SW 1271 (cell line): ENCODE measurements around the gene FAAH2.
"Not testable (repeated sequence)": the region's sequence is repeated elsewhere in the genome, so short reads cannot be mapped to it uniquely, and the experiment has no call there.

Source experiments
- DNase-seq, 2 experiments: peaks; one replicate each; lab custom pipeline; 2025; lab: John Stamatoyannopoulos, UW

FAAH2 gene

DNA sequence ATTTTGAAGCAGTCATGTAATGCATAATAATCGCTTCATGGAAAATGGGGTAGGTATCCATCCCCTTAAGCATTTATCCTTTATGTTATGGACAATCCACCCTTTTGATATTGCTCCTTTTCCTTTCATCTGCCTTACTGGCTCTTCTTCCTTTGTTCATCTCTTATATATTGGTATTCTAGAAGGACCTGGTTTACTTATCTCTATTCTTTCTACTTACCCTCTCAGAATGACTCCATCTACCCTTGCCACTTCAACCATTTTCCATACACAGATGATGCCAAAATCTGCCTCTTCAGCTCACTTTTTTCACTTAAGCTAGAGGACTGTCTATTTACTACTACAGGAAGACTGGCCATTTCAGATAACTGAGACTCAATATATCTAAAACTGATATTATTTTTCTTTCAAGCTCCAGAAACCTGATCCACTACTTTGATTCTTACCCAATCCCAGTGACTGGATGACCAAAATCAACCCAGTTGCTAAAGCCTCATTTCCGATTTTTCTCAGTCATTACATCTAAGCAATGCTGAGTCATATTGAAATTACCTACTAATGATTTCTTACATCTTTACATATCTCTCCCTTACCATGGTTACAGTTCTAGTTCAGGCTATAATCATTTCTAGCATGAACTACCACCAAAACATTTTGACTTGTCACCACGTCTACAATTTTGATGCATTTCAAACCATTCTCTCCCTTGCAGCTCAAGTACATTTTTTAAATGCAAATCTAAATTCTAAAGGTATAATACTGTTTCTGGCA, 93.7 kb downstream of the FAAH2 start:
- no peak for DNase-seq

- DNase-seq, result not testable (repeated sequence)
Observed at GRCh38 chrX:57394162-57394561, 107.7 kb downstream of the FAAH2 start.

- DNase-seq, result not testable (repeated sequence)
Observed at GRCh38 chrX:57403191-57403590, 116.7 kb downstream of the FAAH2 start.

- DNase-seq, result no peak
Observed at GRCh38 chrX:57406149-57406548, 119.6 kb downstream of the FAAH2 start.

DNA sequence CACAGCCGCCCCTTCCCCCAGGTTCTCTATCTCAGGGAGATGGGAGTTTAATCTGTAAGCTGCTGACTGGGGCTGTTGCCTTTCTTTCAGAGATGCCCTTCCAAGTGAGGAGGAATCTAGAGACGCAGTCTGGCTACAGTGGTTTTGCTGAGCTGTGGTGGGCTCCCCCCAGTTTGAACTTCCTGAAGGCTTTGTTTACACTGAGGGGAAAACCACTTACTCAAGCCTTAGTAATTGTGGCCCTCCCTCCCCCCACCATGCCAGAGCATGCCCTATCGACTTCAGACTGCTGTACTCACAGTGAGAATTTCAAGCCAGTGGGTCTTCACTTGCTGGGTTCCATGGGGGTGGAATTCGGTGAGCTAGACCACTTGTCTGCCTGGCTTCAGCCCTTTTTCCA, 131.3 kb downstream of the FAAH2 start:
- DNase-seq, result no peak

DNA sequence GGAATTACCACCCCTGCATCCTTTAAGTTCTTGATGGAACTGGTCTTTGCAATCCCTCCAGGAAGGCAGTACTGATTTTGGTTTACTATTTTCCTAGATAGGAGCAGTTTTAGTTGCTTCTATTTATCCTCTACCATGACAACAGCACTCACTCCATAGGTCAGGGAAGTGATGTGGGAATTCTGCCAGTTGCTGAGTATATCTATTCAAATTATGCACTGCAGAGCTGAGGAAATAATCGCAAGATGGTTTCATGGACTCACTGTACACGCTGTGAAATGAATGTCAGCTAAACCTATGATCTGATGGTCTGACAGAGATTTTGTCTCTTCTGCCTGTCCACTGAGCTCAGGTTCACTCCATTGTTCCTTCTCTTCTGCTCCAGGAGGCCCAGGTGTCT, 135.8 kb downstream of the FAAH2 start:
- no peak for DNase-seq

DNA sequence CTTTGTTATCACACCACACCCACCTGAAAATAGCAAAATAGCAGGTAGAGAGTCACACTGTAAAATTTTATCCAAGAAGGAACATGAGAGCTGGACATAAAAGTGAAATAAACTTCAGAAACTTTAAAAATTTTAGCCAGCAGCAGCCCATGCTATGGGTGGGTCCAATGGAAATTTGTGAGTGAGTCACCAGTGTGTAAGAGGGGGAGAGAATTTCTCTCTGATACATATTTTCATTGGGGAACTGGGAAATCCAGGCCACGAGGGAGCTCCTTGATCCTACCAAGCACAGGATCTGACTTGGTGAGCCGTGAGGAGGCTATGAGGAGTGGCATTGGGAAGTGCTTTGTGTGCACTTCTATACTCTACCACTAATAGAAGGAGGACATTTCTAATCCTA, 136.3 kb downstream of the FAAH2 start:
- DNase-seq, result no peak

DNA sequence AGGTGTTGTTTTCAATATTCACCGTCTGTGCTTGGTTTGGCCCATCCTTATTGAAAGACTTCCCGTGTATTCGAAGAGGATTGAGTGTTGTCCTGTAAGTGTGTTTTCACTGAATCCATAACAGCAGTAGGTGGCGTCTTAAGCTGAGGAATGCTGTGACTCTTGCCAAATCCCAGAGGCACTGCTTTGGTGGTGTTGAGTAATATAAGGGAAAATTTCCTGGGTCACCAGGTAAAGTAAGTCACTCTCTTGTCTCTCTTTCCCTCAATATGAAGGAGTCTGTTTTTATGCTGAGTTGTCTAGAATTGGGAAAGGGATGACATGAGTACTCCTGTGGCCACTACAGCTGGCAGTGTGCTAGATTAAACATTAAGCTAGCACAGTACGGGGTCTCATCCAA, 158.6 kb downstream of the FAAH2 start:
- DNase-seq, result no peak

DNA sequence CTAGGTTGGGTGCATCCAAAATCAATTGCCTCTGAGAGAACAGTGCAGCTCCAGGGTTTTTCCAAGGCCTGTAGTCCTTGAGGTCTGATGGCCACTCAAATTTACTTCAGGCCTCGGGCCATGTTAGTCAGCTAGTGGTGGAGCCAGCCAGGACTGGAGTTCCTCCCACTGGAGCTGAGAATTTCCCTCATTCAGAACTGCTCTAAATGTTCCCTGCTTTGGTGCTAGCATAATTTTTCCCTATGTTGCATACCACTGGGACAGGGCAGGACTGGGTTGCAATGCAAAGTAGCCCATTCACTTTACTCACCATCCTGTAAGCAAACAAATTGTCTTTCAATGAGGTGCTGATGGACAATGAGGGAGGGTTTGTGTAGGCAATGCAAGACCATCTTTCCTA, 159.3 kb downstream of the FAAH2 start:
- no peak for DNase-seq

GRCh38 chrX:57447856-57448255, 161.3 kb downstream of the FAAH2 start:
- DNase-seq, result no peak

- DNase-seq, result no peak
Observed at GRCh38 chrX:57451426-57452020, 165.0 kb downstream of the FAAH2 start.

GRCh38 chrX:57453901-57454300, 167.4 kb downstream of the FAAH2 start:
- DNase-seq, result no peak

GRCh38 chrX:57481514-57481913, 195.0 kb downstream of the FAAH2 start:
- no peak for DNase-seq

DNA sequence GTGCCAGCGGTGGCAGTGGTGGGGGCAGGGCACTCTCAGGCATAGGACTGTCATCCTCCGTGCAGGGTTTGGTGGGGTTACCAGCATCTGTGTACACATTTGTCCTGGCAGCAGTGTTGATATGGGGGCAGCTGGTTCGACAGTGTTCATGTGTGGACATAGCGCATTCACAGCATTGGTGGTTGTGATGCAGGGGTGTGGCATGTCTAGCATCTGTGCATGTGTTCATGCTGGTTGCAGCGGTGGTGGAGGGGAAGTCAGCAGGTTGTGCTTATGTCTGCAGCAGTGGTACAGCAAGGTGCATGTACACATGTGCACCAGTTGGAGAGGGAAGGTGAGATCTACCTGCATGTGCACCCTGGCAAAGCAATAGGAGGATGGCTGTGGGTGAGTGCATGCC, 230.0 kb downstream of the FAAH2 start:
- no peak for DNase-seq

GRCh38 chrX:57519578-57520118, 233.1 kb downstream of the FAAH2 start:
- no peak for DNase-seq

GRCh38 chrX:57528670-57529255, 242.3 kb downstream of the FAAH2 start:
- no peak for DNase-seq
